HG03558 (cell line): ENCODE data around the gene ZMIZ2.
"Not testable (repeated sequence)": the region's sequence is repeated elsewhere in the genome, so short reads cannot be mapped to it uniquely, and the experiment has no call there.

Source experiments
- ATAC-seq: cut with Tn5 transposase; IDR thresholded peaks from one replicate; pipeline ENCODE4 v1.9.1; 2021; ENCODE audit warnings: moderate number of reproducible peaks; ENCODE audit not compliant: unreplicated experiment; ENCODE audit errors: extremely low read depth

The ZMIZ2 gene, protein sequence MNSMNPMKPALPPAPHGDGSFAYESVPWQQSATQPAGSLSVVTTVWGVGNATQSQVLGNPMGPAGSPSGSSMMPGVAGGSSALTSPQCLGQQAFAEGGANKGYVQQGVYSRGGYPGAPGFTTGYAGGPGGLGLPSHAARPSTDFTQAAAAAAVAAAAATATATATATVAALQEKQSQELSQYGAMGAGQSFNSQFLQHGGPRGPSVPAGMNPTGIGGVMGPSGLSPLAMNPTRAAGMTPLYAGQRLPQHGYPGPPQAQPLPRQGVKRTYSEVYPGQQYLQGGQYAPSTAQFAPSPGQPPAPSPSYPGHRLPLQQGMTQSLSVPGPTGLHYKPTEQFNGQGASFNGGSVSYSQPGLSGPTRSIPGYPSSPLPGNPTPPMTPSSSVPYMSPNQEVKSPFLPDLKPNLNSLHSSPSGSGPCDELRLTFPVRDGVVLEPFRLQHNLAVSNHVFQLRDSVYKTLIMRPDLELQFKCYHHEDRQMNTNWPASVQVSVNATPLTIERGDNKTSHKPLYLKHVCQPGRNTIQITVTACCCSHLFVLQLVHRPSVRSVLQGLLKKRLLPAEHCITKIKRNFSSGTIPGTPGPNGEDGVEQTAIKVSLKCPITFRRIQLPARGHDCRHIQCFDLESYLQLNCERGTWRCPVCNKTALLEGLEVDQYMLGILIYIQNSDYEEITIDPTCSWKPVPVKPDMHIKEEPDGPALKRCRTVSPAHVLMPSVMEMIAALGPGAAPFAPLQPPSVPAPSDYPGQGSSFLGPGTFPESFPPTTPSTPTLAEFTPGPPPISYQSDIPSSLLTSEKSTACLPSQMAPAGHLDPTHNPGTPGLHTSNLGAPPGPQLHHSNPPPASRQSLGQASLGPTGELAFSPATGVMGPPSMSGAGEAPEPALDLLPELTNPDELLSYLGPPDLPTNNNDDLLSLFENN

DNA sequence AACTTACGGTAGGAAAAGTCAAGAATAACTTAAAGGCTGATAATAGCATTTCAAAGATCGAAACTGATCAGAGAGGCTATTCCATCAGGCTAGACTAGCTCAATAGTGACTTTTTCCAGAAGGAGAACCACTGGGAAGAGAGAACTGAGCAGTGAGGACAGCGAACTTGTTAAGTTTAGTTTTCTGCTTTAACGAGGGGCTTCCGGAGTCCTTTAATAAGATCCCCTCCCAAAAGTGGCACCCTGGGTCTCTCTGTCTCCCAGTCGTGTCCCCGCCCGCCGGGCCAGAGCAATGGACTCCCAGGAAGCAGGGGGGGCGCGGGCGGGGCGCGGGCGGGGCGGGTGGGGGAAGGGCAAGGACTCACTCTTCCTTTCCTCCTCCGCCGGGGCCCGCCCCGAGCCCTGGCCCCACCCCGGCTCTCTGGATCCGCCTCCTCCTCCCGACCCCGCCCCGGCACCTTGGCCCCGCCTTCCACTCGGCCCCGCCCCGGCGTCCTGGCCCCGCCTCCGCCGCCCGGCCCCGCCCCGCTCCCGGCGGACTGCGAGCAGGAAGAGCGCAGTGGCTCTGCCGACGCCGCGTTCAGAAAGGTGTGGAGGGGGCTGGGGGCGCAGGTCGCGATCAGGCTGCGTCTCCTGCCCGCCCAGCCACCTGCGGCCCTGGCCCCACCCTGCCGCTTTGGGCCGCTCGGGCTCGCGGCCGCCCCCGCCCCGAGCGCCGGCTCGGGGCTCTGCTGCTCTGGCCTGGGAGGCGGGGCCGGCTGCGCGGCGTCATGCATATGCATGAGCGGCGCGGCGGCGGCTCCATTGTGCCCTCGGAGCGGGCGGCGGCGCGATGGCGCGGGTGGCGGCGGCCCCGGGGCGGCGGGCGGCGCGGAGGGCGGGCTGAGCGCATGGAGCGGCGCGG is at the start of gene ZMIZ2:
TSS of gene ZMIZ2 (plus strand) at position 803 of the 903 bp plus-strand sequence. CDS start 7,403 bp downstream, outside the sequence.
- ATAC-seq, result no peak

DNA sequence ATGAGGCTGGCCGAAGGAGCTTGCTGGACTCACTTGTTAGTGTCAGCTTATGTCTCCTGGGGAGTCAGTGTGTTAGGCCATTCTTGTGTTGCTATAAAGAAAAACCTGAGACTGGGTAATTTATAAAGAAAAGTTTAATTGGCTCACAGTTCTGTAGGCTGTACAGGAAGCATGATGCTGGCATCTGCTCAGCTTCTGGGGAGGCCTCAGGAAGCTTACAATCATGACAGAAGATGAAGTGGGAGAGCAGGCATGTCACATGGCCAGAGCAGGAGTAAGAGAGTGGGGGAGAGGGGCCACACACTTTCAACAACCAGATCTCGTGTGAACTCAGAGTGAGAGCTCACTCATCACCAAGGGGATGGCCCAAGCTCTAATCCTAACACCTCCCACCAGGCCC is 49.0 kb upstream of the ZMIZ2 start:
- not testable (repeated sequence) for ATAC-seq

DNA sequence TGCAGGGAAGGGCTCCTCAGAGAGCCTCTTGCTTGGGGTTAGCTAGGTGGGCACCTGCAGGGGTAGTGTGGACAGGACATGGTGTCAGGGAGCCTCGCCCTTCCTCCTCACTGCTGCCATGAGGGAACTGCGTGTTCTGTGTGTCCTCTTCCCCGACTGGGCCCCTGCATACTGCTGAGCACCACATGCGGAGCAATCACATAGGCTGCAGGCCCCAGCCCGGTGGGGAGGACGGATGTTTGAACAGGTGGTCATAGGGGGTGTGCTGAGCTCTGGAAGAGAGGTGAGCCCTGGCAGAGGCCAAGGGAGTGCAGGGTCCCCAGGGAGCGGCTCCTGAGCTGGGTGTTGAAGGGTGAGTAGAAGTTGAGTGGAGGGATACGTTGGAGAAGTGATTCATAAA is 48.3 kb upstream of the ZMIZ2 start:
- no peak for ATAC-seq

DNA sequence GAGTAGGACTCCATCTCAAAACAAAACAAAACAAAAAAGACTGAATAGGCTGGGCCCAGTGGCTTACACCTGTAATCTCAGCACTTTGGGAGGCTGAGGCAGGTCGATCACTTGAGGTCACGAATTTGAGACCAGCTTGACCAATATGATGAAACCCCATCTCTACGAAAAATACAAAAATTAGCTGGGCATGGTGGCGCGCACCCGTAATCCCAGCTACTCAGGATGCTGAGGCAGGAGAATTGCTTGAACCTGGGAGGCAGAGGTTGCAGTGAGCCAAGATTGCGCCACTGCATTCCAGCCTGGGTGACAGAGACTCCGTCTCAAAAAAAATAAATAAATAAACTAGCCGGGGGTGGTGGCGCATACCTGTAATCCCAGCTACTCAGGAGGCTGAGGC is 45.3 kb upstream of the ZMIZ2 start:
- not testable (repeated sequence) for ATAC-seq

DNA sequence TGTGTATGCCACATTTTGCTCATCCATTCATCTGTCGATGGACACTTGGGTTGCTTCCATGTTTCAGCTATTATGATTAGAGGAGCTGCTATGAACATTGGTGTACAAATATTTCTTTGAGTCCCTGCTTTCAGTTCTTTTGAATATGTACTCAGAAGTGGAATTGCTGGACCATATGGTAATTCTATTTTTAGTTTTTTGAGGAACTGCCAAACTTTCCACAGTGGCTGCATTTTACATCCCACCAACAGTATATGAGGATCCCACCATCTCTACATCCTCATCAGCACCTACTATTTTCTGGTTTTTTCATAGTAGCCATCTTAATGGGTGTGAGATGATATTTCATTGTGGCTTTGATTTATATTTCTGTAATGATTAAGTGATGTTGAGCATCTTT is 44.7 kb upstream of the ZMIZ2 start:
- no peak for ATAC-seq

DNA sequence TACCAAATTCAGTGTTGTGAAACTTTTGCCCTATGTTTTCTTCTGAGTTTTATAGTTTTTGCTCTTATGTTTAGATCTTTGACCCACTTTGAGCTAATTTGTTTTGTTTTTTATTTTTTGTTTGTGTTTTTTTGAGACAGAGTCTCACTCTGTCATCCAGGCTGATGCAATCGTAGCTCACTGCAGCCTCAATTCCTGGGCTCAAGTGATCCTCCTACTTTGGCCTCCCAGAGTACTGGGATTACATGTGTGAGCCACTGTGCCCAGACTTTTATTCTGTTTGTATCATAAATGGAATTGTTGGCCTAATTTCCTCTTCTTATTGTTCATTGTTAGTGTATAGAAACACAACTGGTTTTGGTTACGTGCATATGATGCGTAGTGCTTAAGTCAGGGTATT is 43.2 kb upstream of the ZMIZ2 start:
- ATAC-seq, result no peak

DNA sequence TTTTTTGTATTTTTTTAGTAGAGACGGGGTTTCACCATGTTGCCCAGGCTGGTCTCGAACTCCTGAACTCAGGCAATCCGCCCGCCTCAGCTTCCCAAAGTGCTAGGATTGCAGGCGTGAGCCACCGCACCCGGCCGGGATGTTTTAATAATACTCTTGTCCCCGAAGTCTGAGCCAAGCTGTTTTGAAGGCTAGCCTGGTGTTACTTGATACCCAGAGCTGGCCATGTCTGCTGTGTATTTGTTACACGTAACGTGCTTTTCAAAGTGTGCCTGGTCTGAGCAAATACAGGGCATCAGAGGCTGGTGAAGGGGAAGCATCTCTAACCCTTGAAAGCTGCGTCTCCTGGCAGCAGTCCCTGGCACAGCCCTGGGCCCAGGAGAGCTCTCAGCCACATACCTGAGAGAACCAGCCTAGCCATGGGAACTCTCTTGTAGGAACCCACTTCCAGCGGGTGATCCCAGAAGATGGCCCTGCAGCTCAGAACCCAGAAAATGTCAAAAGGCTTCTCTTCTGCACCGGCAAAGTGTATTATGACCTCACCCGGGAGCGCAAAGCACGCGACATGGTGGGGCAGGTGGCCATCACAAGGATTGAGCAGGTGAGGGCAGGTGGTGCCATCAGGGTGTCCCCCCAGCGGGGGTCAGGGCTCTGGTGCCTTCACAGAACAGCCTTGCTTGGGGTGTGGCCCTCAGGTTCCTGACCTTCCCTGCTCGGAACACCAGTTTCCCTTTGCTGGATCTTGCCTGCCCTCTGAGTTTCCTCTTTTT is 41.7 kb upstream of the ZMIZ2 start:
- ATAC-seq, result no peak

DNA sequence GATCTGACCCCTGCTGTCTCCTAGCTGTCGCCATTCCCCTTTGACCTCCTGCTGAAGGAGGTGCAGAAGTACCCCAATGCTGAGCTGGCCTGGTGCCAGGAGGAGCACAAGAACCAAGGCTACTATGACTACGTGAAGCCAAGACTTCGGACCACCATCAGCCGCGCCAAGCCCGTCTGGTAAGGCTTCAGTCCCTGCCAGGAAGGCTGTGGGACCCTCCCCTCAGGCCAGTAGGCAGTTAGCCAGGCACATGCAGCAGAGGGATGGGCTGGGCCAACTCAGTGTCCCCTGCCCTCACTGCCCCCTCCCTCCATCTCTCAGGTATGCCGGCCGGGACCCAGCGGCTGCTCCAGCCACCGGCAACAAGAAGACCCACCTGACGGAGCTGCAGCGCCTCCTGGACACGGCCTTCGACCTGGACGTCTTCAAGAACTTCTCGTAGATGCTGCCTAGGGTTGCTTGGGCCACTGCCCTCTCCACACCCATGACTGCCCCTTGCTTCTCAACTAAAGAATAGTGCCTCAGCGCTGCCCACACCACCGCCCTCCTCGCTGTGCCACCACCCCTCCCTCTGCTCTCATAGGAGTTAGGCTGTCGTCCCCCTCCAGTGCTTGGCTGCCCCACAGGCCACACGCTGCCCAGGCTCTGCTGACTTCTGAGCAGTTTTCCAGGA is 41.0 kb upstream of the ZMIZ2 start:
- ATAC-seq, result no peak

DNA sequence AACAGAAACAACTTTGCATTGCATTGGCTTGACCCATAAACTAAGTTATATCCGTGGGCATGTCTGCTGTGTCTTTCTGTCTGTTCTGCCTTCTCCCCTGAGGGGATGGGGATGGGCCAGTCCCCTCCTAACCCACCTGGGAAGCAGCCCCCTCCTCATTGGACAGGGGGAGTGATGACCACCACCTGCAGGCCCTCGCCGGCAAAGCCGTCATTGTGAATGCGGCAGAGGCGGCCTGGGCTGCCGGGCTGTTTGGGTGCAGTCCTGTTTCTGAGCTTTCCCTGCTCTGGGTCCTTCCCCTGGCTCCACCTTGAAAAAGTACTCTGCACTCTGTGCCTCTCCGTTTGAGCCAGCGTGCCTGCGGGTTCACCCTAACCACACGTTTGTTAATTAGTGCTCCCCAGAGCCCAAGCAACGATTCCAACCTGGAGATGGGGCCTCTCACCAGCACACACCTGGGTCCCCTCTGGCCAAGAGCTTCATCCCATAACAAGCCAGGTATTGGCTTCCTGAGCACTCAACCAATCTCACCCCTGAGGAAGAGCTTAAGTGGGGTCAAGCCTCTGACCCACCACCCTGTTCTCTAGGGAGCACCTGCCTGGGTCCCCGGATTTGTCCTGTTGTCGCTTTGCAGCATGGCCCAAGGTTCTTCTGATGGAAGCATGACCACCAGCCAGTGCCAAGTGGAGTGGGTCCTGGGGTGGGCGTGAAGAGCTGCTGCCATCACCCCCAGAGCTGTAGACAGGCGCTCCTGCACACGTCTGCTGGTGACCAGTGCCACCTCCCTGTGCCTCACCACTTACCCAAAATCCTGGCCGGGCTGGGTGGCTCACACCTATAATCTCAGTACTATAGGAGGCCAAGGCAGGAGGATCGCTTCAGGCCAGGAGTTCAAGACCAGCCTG is 39.4 kb upstream of the ZMIZ2 start:
- no peak for ATAC-seq

DNA sequence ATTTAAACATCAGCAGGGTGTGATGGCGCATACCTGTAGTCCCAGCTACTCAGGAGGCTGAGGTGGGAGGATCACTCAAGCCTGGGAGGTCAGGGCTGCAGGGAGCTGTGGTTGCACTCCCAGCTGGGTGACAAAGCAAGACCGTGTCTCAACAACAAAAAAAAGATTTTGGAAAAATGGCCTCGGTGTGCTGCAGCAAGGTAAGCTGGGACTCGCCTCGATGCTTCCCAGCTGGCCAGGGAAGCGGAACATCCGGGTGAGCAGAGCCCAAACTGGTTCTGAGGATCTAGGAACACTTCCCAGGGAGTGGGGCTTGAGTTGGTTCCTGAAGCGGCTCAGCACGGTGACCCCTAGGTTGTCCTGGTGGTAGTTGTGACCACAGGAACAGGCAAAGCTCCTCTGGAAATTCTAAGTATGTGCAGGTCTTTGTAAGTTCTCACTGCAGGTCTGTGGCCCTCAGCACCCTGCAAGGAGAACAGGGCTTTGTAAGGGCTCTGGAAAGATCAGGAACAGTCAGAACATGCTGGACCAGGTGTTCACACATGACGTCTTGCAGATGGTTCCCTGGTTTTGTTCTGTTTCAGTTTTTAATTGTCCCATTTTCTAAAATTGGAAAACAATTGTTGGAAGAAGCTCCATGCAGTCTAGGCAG is 38.6 kb upstream of the ZMIZ2 start:
- ATAC-seq, result no peak

DNA sequence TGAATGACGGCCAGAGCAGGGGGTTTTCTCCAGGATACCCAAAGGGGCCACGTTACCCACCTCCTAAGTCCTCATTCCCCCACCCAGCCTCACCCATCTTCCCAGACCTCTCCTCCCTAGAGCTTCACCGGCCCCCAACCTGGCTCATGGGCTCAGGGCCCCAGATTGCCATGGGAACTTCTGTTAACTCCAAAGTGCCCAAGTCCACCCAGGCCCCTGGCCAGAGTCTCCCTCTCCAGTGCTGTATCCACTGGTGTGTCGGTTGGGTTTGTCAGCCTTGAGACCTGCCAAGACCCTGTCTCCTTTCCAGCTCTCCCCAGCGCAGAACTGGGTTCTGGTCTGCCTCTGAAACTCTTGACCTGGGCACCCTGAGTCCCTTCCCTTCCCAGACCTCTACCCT is 37.1 kb upstream of the ZMIZ2 start:
- ATAC-seq, result no peak

DNA sequence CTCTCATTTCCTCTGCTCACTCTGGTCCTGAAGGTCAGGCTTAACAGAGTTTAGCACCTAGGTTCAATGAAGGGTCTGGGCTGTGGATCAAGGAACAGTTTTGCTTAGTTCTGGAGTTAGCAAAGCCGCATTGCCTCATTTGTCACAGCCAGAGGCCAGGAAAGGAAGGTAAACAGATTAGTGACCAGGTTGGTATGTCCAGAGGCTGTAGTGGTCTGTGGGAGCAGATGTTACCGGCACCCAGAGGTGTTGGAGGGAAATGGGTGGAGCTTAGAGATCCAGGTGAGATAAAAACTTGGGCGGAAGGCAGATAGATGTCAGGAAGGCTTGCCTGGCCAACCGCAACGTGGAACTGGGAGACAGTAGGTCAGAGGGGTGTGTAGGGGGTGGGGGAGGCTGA is 36.6 kb upstream of the ZMIZ2 start:
- ATAC-seq, result no peak

DNA sequence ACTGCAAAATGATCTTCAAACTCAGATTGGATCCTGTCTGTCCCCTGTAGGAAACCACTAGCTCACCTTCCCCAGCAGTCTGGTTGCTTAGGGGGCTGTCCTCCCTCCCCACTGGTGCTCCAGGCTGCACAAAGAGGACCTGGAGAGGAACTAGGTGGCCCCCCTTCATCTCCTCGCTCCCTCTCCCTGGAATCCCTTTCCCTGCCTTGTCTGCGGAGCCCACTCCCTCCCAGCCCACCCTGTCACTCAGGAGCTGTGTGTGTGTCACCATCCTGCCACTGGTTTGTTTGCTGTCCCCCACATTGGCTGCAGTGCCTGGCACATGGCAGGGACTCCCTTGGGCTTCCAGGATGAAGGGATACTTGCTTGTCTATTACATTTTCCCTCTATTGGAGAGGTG is 35.5 kb upstream of the ZMIZ2 start:
- ATAC-seq, result no peak

DNA sequence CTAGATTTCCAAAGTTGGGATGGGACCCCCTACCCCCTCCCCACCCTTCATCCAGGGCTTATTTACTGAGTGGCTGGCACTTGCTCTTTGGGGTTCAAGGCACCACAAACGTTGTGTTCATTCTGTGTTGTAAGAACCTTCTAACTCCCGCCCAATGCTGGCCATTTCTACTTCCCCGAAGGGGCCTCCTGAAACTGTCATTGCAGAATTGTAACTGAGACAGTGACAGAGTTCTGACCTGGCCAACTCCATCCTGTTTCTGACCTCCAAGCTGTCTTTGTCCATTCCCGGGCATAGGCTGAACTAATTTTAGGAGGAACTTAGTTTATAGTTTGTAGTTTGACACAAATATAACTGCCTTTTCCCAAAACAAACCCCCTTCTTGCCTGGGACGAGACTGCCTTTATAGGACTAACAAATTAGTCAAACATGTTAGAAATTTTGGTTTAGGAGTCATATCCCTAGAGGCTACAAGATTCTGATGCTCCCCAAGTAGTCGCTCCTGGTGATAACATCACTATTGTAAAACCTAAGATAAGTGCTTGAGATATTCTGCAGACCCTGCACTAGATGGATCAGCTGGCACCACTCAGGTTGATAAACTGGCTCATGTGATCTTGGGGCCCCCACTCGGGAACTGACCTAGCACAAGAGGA is 34.8 kb upstream of the ZMIZ2 start:
- no peak for ATAC-seq

DNA sequence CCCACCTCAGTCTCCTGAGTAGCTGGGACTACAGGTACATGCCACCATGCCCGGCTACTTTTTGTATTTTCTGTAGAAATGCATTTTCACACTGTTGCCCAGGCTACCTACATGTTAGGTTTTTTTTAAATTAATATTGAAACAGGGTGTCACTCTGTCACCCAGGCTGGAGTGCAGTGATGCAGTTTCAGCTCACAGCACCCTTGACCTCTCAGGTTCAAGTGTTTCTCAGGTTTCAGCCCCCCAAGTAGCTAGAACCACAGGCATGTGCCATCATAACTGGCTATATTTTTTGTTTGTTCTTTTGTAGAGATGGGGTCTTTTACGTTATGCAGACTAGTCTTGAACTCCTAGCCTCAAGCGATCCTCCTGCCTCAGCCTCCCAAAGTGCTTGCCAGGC is 32.4 kb upstream of the ZMIZ2 start:
- ATAC-seq, result no peak

DNA sequence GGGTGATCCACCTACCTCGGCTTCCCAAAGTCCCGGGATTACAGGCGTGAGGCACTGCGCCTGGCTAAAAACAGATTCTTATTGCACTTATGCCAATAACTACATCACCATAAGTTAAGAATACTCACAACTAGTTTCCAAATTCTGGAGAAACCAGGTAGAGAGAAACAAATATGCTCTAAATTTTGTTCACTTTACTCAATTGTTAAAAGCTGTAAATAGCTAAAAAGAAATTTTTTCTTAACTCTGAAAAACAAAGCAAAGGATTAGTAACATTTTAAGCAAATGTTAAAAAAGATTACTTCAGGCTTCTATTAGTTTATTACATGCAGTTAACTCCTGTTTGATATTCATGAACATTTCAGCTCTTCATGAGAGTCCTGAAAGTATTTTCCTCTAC is 28.3 kb upstream of the ZMIZ2 start:
- no peak for ATAC-seq

DNA sequence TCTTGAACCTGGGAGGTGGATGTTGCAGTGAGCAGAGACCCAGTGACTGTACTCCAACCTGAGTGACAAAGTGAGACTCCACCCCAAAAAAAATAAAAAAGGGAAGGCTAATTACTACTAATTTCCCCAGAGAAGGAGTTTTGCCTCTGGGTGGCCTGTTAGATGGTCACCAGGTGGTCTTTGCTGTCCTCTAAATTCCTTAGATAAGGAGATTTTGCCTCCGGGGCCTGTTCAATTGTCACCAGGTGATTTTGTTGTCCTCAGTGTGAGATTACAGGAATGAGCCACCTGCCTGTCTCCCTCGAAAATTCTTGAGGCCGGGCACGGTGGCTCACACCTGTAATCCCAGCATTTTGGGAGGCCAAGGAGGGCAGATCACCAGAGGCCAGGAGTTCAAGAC is 24.4 kb upstream of the ZMIZ2 start:
- no peak for ATAC-seq
